ENCODE data around the gene CFAP52. TPM values are rescaled to one million over a fixed set of nuclear protein-coding genes. Genes with fewer than 3 reads are reported as not detected.

CFAP52 gene
- total and polyA plus RNA-seq, 4 donors: 3.8 to 28.8 (median 19.5) TPM

DNA sequence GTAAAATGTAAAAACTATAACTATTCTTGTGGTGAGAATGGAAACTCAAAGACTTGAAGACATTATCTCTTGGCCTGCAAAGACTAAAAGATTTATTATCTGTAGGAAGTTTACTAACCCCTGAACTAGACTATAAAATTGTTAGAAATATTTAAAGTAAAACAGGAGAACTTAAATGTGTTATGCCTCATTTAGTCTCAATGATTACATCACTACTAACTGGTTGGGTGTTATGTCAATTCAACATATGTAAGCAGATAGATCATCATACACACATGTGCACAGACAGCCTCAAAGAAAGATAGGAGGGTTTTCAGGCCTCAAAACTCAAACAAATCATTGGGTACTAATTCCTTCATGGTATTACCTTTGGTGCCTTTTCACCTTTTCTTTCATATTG lies 8.4 kb upstream of the CFAP52 start:
- TF ChIP-seq, protein P1, sequence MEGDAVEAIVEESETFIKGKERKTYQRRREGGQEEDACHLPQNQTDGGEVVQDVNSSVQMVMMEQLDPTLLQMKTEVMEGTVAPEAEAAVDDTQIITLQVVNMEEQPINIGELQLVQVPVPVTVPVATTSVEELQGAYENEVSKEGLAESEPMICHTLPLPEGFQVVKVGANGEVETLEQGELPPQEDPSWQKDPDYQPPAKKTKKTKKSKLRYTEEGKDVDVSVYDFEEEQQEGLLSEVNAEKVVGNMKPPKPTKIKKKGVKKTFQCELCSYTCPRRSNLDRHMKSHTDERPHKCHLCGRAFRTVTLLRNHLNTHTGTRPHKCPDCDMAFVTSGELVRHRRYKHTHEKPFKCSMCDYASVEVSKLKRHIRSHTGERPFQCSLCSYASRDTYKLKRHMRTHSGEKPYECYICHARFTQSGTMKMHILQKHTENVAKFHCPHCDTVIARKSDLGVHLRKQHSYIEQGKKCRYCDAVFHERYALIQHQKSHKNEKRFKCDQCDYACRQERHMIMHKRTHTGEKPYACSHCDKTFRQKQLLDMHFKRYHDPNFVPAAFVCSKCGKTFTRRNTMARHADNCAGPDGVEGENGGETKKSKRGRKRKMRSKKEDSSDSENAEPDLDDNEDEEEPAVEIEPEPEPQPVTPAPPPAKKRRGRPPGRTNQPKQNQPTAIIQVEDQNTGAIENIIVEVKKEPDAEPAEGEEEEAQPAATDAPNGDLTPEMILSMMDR (IDR thresholded peaks at IDR 0.05; ENCODE audit: control extremely low read depth, extremely low read depth): no peak

DNA sequence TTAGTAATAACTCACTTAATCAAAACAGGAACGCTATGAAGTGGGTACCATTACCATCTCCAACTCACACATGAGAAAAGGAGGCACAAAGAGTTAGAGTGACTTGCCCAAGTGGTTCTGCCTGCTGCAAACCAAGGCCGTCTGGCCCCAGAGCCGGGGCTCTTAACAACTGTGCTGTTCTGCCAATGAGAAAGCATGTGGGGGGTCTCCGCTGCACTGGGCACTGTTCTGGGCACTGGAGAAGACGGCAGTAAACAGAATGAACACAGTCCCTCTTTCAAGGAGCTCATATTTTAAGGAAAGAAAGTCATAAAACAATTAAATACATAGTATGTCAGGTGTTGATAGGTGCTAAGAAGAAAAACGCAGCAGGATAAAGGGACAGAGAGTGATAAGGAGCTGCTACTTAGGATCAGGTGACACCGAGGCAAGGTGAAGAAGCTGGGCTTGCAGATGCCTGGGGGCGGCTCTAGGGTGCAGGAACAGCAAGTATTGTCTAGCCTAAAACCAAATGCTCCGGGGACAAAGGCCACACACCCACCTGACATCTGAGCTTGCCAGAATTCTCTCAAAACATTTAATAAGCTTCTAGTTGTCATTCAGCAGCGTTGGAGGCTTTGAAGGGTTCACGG lies 7.4 kb upstream of the CFAP52 start:
- 91 to 96% methylated on average over 11 of the region's 11 CpGs for WGBS, 2 donors
- peaks cover 0 to 6% (median 0%) of the 10 kb centered on the region in 5 donors for H3K4me1 ChIP-seq (ENCODE audit: control insufficient read depth in 5 of 5, insufficient read depth in 5 of 5, low read length in 5 of 5)
- ATAC-seq (ENCODE audit: insufficient read depth, low FRiP score) (no peak), DNase-seq (no peak)
- H3K27me3 ChIP-seq (ENCODE audit: control insufficient read depth in 3 of 3, insufficient read depth in 3 of 3, low read length in 2 of 3): no peaks in the 10 kb centered on the region
- H3K36me3 ChIP-seq (ENCODE audit: control insufficient read depth in 4 of 4, insufficient read depth in 4 of 4, low read length in 4 of 4): peaks cover 0 to 14% (median 4%) of the 10 kb centered on the region in 4 donors
- TF ChIP-seq, protein P1 (IDR thresholded peaks at IDR 0.05; ENCODE audit: control extremely low read depth, extremely low read depth): no peak
- H3K9me3 ChIP-seq (ENCODE audit: control insufficient read depth in 4 of 4, insufficient read depth in 3 of 4, low read length in 3 of 4): no peaks in the 10 kb centered on the region
- H3K4me3 ChIP-seq: no peak overlapping the region
- H3K9ac ChIP-seq (ENCODE audit: insufficient read depth in 1 of 2, low read length in 2 of 2): no peak overlapping the region
- no peak overlapping the region for H3K27ac ChIP-seq (ENCODE audit: low read depth in 1 of 2, low read length in 1 of 2)

More for the DNA sequence above, 8.4 kb upstream of the CFAP52 start:
- H3K4me1 ChIP-seq (ENCODE audit: control insufficient read depth in 5 of 5, insufficient read depth in 5 of 5, low read length in 5 of 5): peaks cover 0 to 6% (median 0%) of the 10 kb centered on the region in 5 donors
- H3K27me3 ChIP-seq (ENCODE audit: control insufficient read depth in 3 of 3, insufficient read depth in 3 of 3, low read length in 2 of 3): no peaks in the 10 kb centered on the region
- H3K27ac ChIP-seq (ENCODE audit: low read depth in 1 of 2, low read length in 1 of 2): no peak overlapping the region
- H3K36me3 ChIP-seq (ENCODE audit: control insufficient read depth in 4 of 4, insufficient read depth in 4 of 4, low read length in 4 of 4): peaks cover 0 to 14% (median 4%) of the 10 kb centered on the region in 4 donors
- H3K9me3 ChIP-seq (ENCODE audit: control insufficient read depth in 4 of 4, insufficient read depth in 3 of 4, low read length in 3 of 4): no peaks in the 10 kb centered on the region
- no peak overlapping the region for H3K4me3 ChIP-seq
- no peak overlapping the region for H3K9ac ChIP-seq (ENCODE audit: insufficient read depth in 1 of 2, low read length in 2 of 2)
- ATAC-seq (ENCODE audit: insufficient read depth, low FRiP score) (no peak), DNase-seq (no peak)

DNA sequence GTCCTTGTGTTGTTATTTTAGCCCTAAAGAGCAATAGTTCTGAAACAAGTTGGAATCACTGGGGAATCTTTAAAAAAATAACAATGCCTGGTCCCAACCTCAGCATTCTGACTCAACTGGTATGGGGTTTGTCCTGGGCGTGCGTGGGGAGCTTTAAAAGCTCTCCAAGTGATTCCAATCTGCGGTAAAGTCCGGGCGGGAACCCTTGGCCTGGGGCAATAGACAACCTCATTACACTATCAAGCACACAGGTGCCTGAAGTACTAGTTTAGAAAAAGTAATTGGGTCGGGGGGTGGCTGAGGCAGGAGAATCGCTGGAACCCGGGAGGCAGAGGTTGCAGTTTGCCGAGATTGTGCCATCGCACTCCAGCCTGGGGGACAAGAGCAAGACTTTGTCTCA lies 5.2 kb upstream of the CFAP52 start:
- no peaks in the 10 kb centered on the region for H3K27me3 ChIP-seq (ENCODE audit: control insufficient read depth in 3 of 3, insufficient read depth in 3 of 3, low read length in 2 of 3)
- DNase-seq (no peak), ATAC-seq (ENCODE audit: insufficient read depth, low FRiP score) (no peak)
- H3K4me3 ChIP-seq: no peak overlapping the region
- H3K27ac ChIP-seq (ENCODE audit: low read depth in 1 of 2, low read length in 1 of 2): no peak overlapping the region
- 87 to 93% methylated on average over 10 of the region's 10 CpGs for WGBS, 2 donors
- H3K9ac ChIP-seq (ENCODE audit: insufficient read depth in 1 of 2, low read length in 2 of 2): no peak overlapping the region
- peaks cover 0 to 9% (median 0%) of the 10 kb centered on the region in 5 donors for H3K4me1 ChIP-seq (ENCODE audit: control insufficient read depth in 5 of 5, insufficient read depth in 5 of 5, low read length in 5 of 5)
- TF ChIP-seq, protein P1 (IDR thresholded peaks at IDR 0.05; ENCODE audit: control extremely low read depth, extremely low read depth): no peak
- peaks cover 0 to 14% (median 4%) of the 10 kb centered on the region in 4 donors for H3K36me3 ChIP-seq (ENCODE audit: control insufficient read depth in 4 of 4, insufficient read depth in 4 of 4, low read length in 4 of 4)
- H3K9me3 ChIP-seq (ENCODE audit: control insufficient read depth in 4 of 4, insufficient read depth in 3 of 4, low read length in 3 of 4): no peaks in the 10 kb centered on the region

Measured in lung (tissue), 12 donors.